Measurements from ENCODE around the gene CBLL1.

Gene CBLL1, protein sequence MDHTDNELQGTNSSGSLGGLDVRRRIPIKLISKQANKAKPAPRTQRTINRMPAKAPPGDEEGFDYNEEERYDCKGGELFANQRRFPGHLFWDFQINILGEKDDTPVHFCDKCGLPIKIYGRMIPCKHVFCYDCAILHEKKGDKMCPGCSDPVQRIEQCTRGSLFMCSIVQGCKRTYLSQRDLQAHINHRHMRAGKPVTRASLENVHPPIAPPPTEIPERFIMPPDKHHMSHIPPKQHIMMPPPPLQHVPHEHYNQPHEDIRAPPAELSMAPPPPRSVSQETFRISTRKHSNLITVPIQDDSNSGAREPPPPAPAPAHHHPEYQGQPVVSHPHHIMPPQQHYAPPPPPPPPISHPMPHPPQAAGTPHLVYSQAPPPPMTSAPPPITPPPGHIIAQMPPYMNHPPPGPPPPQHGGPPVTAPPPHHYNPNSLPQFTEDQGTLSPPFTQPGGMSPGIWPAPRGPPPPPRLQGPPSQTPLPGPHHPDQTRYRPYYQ

DNA sequence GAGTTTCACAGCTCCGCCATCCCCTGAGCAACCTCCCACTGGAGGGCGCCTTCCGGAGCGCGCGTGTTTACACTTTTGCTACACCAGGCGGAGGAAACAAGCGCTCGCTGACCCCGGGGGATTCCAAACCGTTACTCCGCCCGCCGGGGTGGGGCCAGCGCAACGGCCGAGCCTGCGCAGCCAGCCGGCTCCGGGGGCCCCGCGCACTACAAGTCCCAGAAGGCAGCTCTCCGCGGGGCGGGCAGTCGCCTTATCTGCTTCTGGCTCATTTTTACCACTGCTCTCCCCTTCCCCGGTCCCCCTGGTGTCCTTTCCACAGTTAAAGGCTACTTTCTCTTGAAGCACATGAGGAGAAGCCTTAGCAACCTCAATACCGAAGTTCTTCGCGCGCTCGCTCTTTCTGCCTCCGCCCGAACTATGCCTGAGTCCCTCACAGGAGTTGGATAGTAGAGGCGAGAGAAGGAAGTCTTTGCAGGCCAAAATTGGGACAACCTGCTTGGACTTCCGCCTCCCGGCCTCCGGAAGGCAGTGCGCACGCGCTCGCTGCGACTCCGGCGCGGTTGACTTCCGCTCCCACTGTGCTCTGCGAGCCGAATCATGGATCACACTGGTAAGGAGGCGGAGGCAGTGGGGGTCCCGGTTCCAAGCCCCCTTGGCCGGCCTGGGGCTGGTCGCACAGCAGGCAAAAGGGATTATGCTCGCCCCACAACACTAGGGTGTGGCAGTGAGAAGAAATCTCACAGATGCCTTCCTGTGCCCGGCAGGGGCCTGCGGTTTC, at the start of gene CBLL1:
CBLL1 (plus strand) TSS at position 576 of the 778 bp plus-strand sequence; CDS start at position 598, 22 bp downstream.
- peak; percentile 97 for DNase-seq

DNA sequence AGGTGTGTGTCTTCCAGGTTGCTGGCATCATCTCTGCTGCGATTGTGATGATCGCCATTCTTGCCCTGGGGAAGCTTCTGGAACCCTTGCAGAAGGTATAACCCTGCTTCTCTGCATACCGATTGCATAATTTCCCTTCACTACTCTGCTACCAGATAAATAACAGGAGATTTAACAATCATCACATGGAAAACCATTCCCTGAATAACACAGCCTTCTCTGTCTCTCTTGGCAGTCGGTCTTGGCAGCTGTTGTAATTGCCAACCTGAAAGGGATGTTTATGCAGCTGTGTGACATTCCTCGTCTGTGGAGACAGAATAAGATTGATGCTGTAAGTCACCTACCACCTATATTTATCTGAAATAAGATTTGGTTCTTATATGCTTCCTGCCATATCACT, 49.6 kb upstream of the CBLL1 start:
- DNase-seq = no peak

DNA sequence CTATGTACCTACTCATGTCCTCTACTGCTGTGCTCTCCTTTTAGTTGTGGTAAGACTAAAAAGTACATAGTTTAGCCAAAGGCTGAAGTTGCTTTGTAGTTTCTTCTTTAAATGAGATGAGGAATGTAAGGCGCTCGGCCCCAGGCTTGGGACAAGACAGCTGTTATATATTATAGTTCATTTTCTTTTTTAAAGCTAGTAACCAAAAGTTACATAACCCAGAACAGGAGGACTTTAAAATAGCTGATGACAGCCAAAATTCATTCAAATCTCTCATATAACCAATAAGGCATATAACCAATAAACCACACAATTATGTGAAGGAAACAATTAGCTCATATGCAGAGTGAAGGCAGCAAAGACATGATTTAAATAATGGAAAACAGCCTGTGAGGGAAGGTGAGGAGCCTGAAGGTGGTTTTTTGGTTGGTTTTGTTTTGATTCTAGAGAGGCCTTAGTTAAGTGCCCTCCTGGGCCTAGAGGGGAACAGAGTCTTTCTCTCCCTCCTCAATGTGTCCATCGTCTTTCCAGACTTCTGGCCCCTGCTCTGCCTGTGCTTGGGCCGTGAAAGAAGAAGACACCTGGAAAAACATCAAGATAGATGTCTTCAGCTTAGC, 47.5 kb upstream of the CBLL1 start:
- DNase-seq = no peak

DNA sequence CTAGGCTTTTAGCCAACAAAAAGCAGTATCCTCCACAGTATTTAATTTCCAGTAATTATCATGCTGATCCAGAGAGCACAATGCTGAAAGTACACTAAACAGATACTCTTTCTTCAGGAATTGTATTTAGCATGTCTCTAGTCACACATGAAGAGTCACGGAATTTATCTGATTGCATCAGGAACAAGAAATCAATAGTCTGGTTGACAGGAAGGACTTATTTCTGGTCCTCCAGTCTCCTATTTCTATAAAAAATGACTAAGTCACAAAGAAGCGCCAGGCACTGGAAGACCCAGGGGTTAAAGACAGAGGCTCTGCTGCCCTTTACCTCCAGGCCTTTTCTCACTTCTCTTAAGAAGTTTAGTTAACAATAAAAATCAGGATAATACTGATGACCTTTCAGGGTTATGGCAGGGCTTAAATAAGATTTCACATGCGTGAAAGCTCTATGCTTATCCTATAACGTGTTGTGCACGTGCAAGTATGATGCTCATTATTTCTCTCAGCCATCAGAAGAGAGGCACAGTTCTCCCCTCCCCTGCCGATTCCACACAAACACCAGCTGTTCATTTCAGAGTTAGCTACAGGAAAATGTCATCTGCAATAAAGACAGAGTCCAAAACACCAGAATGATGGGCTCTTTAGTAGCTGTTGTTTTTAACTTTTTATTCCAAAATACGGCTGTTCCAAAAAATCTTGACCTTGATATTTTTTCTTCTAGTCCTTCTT, 46.5 kb upstream of the CBLL1 start:
- DNase-seq = no peak

DNA sequence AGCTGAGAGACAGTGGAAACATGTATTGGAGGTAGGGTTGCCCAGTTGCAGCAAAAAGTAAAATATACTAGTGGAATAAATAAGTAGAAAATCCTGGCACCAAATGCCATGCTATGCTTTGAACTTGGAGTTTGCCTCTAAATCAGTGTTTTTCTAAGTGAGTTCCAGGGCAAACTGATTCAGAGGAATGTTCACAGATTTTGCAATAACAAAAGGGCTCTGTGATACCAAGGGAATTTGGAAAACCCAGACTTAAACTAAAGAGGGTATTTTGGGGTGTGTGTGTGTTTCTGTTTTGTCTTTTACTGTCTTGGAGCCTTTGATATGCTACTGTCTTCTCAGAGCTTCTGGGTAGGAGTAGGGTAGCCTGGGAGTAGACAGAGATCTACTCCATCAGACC, 43.4 kb upstream of the CBLL1 start:
- DNase-seq = no peak

DNA sequence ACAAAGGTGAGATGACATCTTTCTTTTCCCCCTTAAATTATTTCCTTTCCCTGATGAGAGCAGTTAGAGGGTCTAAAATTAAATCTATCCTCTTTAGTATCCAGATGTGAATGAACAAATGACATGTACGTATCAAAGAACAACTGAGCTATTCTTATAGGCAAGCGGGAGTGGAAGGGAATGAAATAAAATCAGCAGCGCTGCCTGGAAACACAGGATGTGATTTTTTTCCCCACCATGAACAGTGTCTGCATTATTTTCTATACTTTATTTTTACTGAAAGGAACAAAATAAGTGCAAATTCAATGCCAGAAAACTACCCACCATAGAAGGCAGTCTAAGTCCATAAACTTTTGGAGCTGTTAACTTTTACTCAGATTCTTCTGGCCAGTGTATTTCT, 42.8 kb upstream of the CBLL1 start:
- DNase-seq = no peak

DNA sequence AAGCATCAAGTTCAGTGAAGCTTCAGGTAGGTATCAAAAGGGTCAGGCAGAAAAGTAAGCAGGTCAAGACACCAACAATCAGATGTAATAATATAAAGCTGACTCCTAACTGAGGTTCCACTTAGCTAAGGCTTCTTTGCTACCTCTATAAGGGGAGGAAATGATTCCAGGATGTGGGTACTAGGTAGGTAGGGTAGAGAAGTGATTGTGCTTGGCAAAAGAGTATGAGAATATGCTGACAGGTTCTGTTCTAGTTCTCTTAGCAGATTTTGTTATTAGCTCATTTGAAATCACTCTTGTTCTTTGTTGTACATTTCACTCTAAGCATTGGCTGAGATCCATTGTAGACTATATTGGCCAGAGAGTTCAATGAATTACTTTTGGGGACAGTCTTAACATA, 40.7 kb upstream of the CBLL1 start:
- DNase-seq = no peak

DNA sequence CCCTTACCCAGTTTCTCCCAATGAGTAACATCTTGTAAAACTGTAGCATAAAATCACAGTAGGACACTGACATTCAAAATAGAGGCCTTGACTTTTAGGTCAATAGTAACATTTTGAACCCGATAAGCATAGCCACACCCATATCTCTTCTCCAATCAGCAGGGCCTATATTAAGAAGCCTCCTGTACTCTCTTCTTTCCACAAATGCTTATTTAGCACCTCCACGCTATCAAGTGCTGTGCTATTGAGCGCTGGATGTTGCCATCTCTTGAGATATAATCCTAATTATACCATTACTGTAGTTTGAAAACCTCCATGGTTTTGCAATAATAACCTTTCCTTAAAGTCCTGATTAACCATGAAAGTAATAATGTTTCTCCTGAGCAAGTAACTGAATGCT, 40.1 kb upstream of the CBLL1 start:
- DNase-seq = no peak

DNA sequence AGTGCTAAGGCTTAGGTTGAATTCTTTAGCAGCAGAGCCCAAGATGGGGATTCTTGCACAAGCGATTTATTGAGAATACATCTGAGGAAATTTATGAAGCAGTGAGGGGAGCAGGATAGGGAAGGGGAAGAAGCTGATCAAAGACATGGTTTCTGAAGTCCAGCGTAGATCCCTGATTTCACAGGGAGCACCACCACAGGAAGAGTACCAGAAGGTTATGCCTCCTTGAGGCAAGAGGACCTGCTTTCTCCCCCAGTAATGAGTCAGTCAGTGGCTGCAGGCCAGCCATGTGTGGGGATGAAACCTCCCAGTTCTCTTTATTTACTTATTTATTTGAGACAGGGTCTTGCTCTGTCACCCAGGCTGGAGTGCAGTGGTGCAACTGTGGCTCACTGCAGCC, 35.0 kb upstream of the CBLL1 start:
- no peak for DNase-seq

DNA sequence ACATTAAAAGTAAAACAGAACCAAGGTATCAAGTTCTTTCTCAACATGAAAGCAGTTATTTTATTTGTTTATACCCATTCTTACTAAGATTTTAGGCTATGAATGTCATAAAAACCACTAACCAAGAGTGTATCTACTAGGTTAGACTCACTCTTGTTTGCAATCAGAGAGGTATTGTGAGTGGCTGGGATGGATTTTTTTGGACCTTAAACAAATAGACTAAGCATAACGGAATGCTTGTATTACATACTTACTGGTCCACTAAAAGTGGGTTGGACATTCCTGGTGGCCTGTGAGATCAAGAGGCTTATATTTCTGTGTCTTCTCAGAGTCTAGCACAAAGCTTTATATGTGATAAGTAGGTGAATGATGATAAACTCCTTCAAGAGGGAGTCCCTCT, 32.6 kb upstream of the CBLL1 start:
- DNase-seq = no peak

DNA sequence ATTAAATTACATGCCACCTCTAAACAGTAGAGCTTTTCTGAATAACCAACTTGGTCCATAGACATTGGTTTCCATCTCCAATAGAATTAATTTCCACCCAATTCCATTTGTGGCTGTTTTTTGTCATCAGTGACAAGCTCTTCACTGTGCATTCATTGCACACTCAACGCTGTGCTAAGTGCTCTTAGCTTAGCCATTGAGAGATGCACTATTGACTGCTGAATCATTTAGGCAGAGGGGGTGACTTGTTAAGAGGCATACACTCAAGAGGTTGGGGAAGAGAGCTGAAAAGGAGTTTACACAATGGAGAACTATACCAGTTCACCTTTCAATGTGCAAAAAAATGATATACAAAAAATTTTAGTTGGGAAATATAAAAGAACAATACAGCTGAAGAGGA, 31.9 kb upstream of the CBLL1 start:
- DNase-seq = no peak

DNA sequence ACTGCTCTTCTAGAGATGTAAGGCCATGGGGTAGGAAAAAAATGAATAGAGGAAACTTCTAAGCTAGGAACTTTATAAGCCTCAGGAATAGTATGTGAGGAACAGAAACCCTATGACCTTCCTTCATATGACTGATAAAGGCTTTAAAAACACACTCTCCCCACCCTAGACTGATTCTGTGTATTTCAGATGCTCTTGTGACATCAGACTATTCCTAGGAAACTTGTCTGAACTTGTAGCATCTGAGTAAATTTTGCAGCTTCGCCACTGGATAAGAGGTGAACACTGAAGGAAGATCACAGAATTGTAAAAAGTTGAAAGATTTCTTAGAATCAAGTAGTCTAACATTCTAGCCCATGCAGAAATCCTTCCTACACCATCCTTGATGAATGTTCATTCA, 31.0 kb upstream of the CBLL1 start:
- no peak for DNase-seq

DNA sequence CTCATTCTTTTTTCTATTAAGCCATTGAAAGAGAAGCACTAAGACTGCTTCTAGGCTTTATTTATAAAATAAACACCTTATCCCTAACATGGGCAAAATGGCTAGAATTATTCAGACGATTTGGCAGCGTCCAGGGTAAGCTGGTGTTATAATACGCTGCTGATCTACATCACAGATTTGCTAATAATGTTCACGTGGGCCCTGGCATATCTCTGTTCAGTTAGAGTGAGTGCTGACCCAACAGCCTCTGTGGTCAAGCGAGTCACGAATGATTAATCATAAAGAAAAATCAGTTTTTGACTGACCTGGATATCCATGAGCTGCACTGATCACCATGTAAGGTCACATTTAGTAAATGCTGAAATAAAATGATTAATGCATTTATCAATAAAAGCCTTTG, 28.4 kb upstream of the CBLL1 start:
- no peak for DNase-seq

DNA sequence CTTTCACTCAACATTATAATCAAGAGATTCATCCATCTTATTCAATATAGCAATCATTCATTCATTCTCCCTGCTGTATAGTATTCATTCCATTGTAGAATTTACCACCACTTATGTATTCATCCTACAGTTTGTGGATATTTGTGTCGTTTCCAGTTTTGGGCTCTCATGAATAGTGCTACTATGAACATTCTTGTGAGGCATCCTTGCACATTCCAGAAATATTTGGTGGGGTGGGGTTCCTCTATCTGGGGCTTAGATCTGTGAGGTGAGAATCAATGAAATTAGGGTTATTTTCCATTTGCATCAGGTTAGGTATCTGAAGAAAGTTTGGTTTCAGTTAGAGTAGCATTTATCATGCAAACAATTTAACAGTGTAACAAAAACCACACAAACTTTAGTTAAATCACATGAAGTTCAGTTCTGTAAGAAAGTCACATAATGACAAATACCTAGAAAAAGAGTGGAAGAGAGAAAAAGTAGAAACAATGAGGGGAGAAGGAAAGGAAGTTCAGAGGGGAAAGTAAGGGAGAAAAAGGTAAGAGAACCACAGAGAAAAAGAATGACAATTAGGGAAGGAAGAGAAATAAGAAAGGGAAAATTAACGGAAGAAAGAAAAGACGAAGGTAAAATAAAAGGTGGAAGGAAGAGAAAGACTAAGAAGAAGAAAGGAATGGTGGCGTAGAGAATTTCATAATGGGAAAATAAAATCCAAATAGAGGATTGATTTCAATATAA, 25.3 kb upstream of the CBLL1 start:
- no peak for DNase-seq

DNA sequence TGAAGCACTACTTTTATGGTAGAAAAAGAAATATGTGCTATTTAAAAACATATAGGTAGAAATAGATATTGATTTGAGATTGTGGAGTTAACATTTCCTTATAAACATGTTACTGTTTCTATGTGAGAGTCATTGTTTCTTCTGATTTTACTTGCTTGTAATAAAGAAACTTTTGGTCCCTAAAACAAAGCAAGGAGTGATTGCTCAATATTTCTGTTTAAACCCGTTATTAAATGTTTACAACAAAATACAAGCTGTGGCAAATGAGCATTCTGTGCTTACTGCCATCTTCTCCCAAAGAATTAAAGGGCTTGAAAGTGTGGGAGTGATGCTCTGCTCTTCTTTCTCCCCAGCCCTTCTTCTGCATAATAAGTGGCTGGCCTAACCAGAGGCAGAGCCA, 22.7 kb upstream of the CBLL1 start:
- no peak for DNase-seq

DNA sequence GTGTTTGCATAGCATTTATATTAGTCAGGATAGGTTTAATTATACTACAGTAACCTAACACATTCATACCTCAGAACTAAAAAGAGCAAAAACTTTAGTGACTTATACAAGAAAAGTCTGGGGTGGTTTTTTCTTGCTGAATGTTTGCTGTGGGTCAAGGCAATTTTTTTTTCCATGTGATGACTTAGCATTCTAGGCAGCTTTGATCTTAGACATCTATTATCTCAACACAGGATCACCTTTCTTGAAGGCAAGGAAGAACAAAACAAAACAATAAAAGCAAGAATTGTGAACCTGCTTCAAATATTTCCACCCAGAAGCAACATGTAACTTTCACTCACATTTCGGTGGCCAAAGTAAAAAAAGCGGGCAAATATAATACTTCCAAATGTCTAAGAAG, 20.7 kb upstream of the CBLL1 start:
- DNase-seq = no peak

DNA sequence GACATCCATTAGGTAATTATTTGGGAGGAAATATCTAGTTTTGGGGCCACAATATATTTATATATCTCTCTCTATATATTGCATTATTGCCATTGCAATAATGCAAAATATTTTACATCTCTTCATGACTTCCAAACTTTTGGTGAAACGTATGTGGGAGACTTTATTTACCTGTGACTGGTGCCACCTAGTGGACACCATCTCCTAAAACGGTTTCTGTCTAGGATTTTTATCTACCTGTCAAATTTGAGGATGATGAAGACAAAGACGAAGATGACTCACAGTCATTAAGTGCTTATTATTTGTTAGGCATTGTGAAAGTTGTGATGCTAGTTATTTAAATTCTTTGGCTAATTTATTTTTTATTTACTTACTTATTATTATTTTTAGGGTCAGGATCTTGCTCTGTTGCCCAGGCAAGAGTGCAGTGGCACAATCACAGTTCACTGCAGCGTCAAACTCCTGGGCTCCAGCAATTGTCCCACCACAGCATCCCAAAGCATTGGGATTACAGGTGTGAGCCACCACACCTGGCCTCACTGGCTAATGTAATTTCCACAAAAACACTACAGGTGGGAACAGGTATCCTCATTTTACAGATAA, 18.7 kb upstream of the CBLL1 start:
- DNase-seq = peak; percentile 65

DNA sequence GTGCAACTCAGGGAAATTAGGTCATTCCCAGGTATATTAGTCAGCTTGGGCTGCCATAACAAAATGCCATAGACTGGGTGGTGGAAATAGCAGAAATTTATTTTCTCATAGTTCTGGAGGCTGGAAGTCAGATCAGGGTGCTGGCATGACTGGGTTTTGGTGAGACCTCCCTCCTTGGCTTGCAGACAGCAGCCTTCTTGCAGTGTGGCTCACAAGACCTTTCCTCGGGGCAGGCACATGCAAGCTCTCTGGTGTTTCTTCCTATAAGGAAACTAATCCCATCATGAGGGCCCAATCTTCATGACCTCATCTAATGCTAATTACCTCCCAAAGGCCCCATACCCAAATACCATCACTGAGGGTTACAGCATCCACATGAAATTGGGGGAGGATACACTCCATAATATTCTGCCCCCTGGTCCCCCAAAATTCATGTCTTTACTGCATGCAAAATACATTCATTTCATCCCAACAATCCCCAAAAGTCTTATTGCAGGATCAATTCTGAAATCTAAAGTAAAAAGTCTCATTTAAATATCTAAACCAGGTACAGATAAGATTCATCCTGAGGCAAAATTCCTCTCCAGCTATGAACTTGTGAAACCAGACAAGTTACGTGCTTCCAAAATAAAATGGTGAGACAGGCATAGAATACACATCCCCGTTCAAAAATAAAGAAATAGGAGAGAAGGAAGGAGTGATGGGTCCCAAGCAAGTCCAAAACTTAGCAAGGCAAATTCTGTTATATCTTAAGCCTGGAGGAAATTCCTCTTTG, 17.4 kb upstream of the CBLL1 start:
- DNase-seq = no peak

DNA sequence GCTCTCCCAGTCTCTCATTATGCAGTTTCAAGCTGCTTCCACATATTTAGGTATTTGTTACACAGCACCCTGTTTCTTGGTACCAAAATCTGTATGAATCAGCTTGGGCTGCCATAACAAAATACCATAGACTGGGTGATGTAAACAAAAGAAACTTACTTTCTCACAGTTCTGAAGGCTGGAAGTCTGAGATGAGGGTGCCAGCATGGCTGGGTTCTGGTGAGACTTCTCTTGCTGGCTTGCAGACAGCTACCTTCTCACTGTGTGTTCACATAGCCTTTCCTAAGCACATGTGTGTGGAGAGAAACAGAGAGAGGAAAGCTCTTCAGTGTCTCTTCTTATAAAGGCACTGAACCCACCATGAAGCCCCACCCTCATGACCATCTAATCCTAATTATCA, 15.7 kb upstream of the CBLL1 start:
- DNase-seq = no peak

DNA sequence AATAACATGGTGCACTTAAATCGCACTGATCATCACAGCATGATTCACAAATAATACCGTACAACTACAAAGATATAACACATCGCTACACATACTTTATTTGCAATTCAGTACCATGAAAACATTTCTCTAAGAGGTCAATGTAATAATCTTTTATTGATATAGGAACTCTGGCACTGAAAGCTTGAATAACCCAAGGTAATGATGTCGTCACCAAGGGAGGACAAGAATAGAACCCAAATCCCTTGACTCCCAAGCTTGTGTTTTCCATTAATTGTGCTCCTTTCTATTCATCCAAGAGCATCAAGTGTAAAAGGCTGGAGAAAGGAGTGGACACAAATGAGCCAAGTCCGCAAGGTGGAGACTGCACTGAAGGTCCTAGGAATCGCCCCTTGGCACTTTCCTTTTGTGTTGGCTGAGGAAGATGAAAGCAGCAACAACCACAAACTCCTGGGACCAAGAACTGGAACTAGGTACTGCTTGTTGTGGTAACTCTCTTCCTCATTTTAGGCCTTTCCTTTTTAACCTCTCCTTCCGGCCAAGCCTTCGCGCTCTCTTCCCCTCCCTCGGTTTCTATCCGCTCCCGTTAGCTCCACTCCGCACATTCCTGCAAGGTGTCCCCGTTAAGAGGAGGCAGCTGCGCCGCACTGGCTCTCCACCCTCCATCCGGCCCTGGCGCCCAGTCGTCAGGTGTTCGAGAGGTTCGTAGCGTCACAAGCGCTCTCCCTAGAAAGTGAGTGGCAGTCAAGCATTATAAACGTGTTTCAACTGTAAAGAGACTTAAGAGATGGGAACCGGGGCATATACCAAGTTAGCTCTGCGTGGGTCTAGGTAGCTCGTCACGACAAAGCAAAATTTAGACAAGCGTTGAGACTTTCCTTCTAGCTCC, 1.0 kb upstream of the CBLL1 start:
- DNase-seq = no peak
